ENCODE measurements around the gene MAP2K6. TPM values are rescaled to one million over a fixed set of nuclear protein-coding genes. Genes with fewer than 3 reads are reported as not detected.

MAP2K6 gene
- total RNA-seq, 1 donor from 2014 or later = 10.3 TPM

- intact Hi-C loops (cut with DNase I) = no loop called here
- DNase-seq (ENCODE audit: extremely low spot score in 2 of 2) = no peak
- no peak for TF ChIP-seq POLR2A (IDR thresholded peaks at IDR 0.05)
- TF ChIP-seq CTCF (IDR thresholded peaks at IDR 0.05) = no peak
- TF ChIP-seq POLR2AphosphoS5 (IDR thresholded peaks at IDR 0.05; ENCODE audit: insufficient read depth in 1 of 2, low read depth in 1 of 2) = no peak
- Histone ChIP-seq H3K4me3 (no peak overlapping the region), H3K9me3 (no peaks in the 10 kb centered on the region), H3K27me3 (no peaks in the 10 kb centered on the region), H3K36me3 (peaks cover 0 to 5% of the 10 kb centered on the region in 2 donors), H3K27ac (no peak overlapping the region), H3K4me1 (no peaks in the 10 kb centered on the region)
These were observed 125.9 kb downstream of the MAP2K6 start for GRCh38 chr17:69540356-69540755.

- intact Hi-C loops (cut with DNase I) = no loop called here
- no peak for DNase-seq (ENCODE audit: extremely low spot score in 2 of 2)
- H3K36me3 ChIP-seq = no peaks in the 10 kb centered on the region
- TF ChIP-seq CTCF (IDR thresholded peaks at IDR 0.05) (no peak), POLR2AphosphoS5 (IDR thresholded peaks at IDR 0.05; ENCODE audit: insufficient read depth in 1 of 2, low read depth in 1 of 2) (no peak), POLR2A (IDR thresholded peaks at IDR 0.05) (no peak)
- H3K27ac ChIP-seq = no peak overlapping the region
- H3K9me3 ChIP-seq = no peaks in the 10 kb centered on the region
- H3K27me3 ChIP-seq = no peaks in the 10 kb centered on the region
- no peak overlapping the region for H3K4me3 ChIP-seq
- no peaks in the 10 kb centered on the region for H3K4me1 ChIP-seq
These were observed 132.7 kb downstream of the MAP2K6 start for GRCh38 chr17:69547230-69547629.

- Histone ChIP-seq H3K4me1 (no peaks in the 10 kb centered on the region), H3K27me3 (no peaks in the 10 kb centered on the region), H3K9me3 (no peaks in the 10 kb centered on the region), H3K36me3 (no peaks in the 10 kb centered on the region), H3K4me3 (no peak overlapping the region), H3K27ac (no peak overlapping the region)
- DNase-seq (ENCODE audit: extremely low spot score in 2 of 2) = no peak
- TF ChIP-seq POLR2A (IDR thresholded peaks at IDR 0.05) (no peak), POLR2AphosphoS5 (IDR thresholded peaks at IDR 0.05; ENCODE audit: insufficient read depth in 1 of 2, low read depth in 1 of 2) (no peak), CTCF (IDR thresholded peaks at IDR 0.05) (no peak)
- intact Hi-C loops (cut with DNase I) = no loop called here
These were observed 133.4 kb downstream of the MAP2K6 start for GRCh38 chr17:69547947-69548346.

GRCh38 chr17:69551212-69552010, 136.9 kb downstream of the MAP2K6 start:
- H3K4me3 ChIP-seq = no peak overlapping the region
- H3K36me3 ChIP-seq = no peaks in the 10 kb centered on the region
- no peak for TF ChIP-seq CTCF (IDR thresholded peaks at IDR 0.05)
- no peak for TF ChIP-seq POLR2AphosphoS5 (IDR thresholded peaks at IDR 0.05; ENCODE audit: insufficient read depth in 1 of 2, low read depth in 1 of 2)
- no peak for TF ChIP-seq POLR2A (IDR thresholded peaks at IDR 0.05)
- no peak overlapping the region for H3K27ac ChIP-seq
- no peaks in the 10 kb centered on the region for H3K9me3 ChIP-seq
- H3K27me3 ChIP-seq = no peaks in the 10 kb centered on the region
- no peaks in the 10 kb centered on the region for H3K4me1 ChIP-seq
- DNase-seq (ENCODE audit: extremely low spot score in 2 of 2) = no peak
- intact Hi-C loops (cut with DNase I) = no loop called here

GRCh38 chr17:69552986-69553667, 138.6 kb downstream of the MAP2K6 start:
- Histone ChIP-seq H3K27ac (no peak overlapping the region), H3K36me3 (no peaks in the 10 kb centered on the region), H3K4me3 (no peak overlapping the region), H3K4me1 (no peaks in the 10 kb centered on the region), H3K9me3 (no peaks in the 10 kb centered on the region), H3K27me3 (no peaks in the 10 kb centered on the region)
- DNase-seq (ENCODE audit: extremely low spot score in 2 of 2) = no peak
- intact Hi-C loops (cut with DNase I) = no loop called here
- TF ChIP-seq CTCF (IDR thresholded peaks at IDR 0.05) = no peak
- TF ChIP-seq POLR2AphosphoS5 (IDR thresholded peaks at IDR 0.05; ENCODE audit: insufficient read depth in 1 of 2, low read depth in 1 of 2) = no peak
- no peak for TF ChIP-seq POLR2A (IDR thresholded peaks at IDR 0.05)
